Raji (cell line): ENCODE results near the gene MAEA.

Experiments
- POLR2A ChIP-seq: IDR thresholded peaks from 2 replicates; pipeline ENCODE4 v1.6.1; 2011; ENCODE audit warnings: low read depth, low read length, control low read depth; ENCODE audit not compliant: insufficient read depth

The MAEA gene

GRCh38 chr4:1356181-1356998, 66.7 kb downstream of the MAEA start:
- no peak for TF ChIP-seq POLR2A

DNA sequence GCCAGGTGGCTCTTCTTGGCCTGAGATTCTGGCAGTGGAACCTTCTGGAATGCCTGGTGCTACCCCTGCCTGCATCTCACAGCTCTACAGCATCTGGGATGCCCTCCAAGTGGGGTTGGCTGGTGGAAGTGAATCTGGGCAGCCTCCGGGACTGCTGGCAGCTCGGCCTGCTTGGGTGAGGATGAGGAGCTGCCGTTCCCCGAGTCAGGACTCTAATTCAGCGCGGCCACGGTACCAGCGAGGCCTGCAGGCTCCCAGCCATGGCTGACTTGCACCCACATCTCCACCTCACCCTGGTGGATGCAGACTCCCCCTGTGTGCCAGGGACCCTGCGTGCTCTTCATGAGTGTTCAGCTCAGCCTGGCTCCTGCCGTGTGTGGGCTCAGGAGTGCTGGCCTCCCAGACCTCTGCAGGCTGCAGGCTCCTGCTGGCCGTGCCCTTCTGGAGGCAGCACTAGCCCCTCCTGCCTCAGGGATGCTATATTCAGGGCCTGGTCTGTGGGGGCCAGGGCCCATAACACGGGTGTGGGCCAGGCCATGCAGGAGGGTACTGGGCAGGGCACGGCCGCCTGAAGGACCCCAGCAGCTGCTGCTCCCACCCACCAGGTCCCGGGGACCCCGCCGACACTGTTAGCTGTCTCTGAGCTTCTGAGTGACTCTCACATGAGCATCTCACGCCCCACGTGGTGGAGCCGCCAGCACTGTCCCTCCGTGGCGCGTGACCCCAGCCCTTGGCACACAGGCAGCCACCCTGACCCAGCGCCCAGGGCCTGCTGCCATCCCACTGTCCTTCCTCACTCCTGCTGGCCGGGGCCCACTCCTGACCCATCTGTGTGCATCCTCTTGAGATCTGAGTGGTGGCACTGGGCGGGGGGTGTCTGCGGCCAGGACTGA, 67.9 kb downstream of the MAEA start:
- TF ChIP-seq POLR2A: no peak

GRCh38 chr4:1358421-1359143, 68.9 kb downstream of the MAEA start:
- TF ChIP-seq POLR2A: no peak

DNA sequence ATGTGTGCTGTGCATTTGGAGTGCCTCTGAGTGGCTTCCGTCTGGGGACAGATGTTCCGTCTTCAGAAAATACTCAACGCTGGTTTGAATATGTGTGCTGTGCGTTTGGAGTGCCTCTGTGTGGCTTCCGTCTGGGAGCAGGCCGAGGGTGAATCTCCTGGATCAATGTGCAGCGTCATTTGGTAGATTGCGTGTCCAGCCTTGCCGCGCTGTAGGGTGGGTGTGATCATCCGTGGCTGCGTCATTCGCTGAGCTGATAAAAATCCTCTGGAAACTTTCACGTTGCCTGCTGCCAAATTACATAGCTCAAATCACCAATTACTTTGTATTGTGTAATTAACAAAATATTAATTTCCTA, 69.4 kb downstream of the MAEA start:
- no peak for TF ChIP-seq POLR2A

DNA sequence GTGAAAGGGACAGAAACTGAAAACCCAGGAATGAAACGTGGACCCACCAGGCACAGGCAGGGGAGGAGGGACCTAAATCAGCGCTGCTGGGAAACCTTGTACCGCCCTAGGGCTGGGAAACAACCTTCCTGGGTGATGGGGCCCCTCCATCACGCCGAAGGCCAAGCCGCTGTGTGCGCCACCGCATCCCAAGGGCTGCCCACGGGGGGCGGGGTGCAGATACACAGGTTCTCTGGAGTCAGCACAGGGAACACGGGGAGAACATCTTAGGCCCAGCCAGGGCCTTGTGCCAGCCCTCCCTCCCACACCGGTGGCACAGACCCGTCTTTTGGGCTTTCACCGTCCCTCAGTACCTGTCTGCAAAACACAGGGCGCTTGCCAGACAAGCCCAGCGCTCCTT, 70.3 kb downstream of the MAEA start:
- TF ChIP-seq POLR2A: no peak

DNA sequence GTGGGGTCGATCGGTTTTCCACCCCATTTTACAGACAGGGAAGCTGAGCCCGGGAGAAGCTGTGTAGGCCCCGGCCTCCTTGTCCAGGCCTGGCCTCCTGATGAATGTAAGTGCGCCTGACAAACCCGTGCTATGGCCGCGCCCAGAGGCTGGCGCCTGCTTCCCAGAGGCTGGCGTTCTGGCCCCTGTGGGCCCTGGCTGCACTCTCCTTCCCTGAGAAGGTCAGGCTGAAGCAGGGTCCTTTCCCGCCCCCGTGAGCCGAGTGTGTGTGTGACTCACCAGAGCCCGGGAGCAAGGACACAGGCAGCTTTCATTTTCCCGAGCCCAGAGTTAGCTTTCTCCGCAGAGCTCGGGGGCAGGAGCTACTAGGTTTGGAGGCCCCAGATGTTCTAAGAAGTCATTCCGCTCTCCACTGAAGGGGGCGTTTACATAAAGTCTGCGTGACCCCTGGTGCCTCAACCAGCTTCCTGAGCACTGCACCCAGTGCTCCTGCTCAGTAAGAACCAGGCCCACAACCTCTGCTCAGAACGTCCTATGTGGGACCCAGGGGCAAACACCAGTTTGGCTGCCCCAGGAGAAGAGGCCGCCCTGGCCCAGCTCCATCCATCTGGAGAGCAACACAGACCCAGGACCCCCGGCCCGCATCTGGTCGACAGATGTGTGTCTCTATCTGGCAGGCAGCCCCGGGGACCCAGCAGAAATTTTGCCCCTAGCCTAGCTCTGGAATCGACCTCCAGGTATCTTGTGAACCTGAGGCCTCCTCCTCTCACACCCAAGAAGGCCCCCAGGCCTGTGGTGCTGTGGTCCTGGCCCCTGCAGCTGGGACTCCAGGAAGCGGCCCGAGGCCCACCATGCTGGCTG, 71.0 kb downstream of the MAEA start:
- no peak for TF ChIP-seq POLR2A

- no peak for TF ChIP-seq POLR2A
These were observed 71.7 kb downstream of the MAEA start for GRCh38 chr4:1361431-1361830.

GRCh38 chr4:1362046-1362445, 72.4 kb downstream of the MAEA start:
- no peak for TF ChIP-seq POLR2A

DNA sequence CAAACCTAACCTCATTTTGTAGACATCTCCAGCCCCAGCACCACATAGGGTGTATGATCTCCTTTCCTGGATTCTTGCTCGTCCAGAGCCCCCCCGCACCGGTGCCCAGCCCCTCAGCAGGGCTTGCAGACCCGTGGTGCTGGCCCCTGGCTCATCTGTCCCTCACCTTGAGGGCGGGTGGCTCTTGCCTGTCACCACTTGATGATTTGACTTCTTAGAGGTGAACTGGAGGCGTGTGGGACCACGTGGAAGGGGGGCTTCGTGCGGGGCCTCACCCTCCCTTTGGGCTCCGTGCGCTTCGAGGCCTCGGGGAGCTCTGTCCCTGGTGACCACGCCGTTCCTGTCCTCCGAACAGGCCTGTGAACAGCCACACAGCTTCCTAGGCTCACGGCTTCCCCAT, 72.8 kb downstream of the MAEA start:
- no peak for TF ChIP-seq POLR2A

GRCh38 chr4:1363513-1363912, 73.8 kb downstream of the MAEA start:
- TF ChIP-seq POLR2A: no peak

DNA sequence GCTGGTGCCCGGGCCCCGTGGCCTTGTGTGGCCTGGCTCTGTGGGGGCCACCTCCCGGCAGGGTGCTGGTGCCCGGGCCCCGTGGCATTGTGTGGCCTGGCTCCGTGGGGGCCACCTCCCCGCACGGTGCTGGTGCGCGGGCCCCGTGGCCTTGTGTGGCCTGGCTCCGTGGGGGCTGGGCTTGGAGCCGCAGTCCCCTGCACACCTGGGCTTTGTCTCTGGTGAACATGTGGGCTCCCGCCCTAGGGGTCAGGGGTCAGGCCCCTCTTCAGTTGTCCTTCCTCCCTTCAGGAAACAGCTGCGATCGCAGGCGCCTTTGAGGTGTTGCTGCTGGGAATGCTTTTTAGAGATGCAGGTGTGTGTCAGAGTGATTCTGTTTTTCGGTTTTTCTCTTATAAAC, 74.5 kb downstream of the MAEA start:
- TF ChIP-seq POLR2A: no peak

- TF ChIP-seq POLR2A: no peak
These were observed 75.1 kb downstream of the MAEA start for GRCh38 chr4:1364748-1365147.

DNA sequence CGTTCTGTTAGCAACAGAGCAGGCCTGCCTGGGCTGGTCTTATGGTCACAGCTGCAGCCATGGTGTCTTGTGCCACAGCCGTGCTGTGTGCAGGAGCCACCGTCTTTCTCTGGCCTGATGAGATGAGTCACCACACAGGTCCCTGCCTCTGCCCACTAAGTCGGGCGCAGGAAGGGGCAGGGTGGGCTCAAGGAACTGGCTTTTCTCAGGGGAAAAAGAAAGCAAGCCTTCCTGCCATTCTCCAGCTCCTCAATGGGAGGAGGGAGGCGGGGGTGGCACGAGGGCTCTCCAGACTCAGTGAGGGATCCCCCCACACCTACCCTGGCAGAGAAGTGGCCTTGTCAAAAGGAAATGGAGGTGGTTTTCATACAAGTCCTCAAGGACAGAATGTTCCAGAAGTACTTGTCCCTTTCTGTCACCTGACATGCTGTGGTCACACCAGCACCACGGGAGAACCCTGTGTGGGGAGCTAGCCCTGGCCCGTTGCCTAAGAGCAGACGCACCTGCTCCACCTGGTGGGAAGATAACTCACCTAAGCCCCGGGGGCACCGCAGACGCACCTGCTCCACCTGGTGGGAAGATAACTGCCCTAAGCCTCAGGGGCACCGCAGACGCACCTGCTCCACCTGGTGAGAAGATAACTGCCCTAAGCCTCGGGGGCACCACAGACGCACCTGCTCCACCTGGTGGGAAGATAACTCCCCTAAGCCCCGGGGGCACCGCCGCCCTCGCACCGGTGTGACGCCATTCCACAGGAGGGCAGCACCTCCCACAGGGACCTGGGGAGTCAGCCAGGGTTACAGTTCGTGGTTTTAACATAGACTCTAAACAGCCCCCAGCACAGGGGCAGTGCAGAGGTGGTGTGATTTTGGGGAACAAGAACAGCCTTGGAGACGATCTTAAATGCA, 75.8 kb downstream of the MAEA start:
- TF ChIP-seq POLR2A: no peak
